WERI-Rb-1 (cell line): ENCODE results near the gene IDE.
"Not testable (repeated sequence)": the region's sequence is repeated elsewhere in the genome, so short reads cannot be mapped to it uniquely, and the experiment has no call there.

Source experiments
- DNase-seq: peaks from one replicate; pipeline ENCODE4 v3.0.0-alpha.2; 2020
- H3K27ac ChIP-seq: fragments of 250-450 bp; sonication (Bioruptor Pico); 2 replicates; pipeline ENCODE4 v1.5.1; 2020; ENCODE audit warnings: mild to moderate bottlenecking, moderate library complexity
- H3K27me3 ChIP-seq: fragments of 250-450 bp; sonication (Bioruptor Pico); 2 replicates; pipeline ENCODE4 v1.5.1; 2021; ENCODE audit warnings: mild to moderate bottlenecking, low read depth, moderate library complexity; ENCODE audit not compliant: insufficient read depth, severe bottlenecking
- H3K36me3 ChIP-seq: fragments of 250-450 bp; sonication (Bioruptor Pico); 2 replicates; pipeline ENCODE4 v1.5.1; 2020; ENCODE audit warnings: mild to moderate bottlenecking, moderate library complexity
- H3K4me3 ChIP-seq: 2 replicates; pipeline ENCODE4 v1.5.1; 2011; ENCODE audit warnings: low read depth, mild to moderate bottlenecking, control low read depth, low read length
- H3K9me3 ChIP-seq: fragments of 250-450 bp; sonication (Bioruptor Pico); 2 replicates; pipeline ENCODE4 v1.5.1; 2021; ENCODE audit warnings: mild to moderate bottlenecking, moderate library complexity; ENCODE audit not compliant: severe bottlenecking
- CTCF ChIP-seq: IDR thresholded peaks from 2 replicates; pipeline ENCODE4 v1.5.1; 2011; ENCODE audit warnings: low read depth, mild to moderate bottlenecking, control low read depth, inconsistent platforms, low read length

Gene IDE

GRCh38 chr10:92410501-92410900 lies 163.4 kb downstream of the IDE start:
- H3K27me3 ChIP-seq, result no peaks in the 10 kb centered on the region
- H3K36me3 ChIP-seq, result no peaks in the 10 kb centered on the region
- TF ChIP-seq CTCF, result no peak
- H3K27ac ChIP-seq, result no peak overlapping the region
- H3K9me3 ChIP-seq, result peaks cover 15% of the 10 kb centered on the region
- no peak overlapping the region for H3K4me3 ChIP-seq
- DNase-seq, result no peak

GRCh38 chr10:92408017-92408361 lies 165.9 kb downstream of the IDE start:
- no peak for TF ChIP-seq CTCF
- Histone ChIP-seq H3K27me3 (no peaks in the 10 kb centered on the region), H3K27ac (no peak overlapping the region), H3K36me3 (no peaks in the 10 kb centered on the region), H3K4me3 (no peak overlapping the region), H3K9me3 (peaks cover 12% of the 10 kb centered on the region)
- no peak for DNase-seq

- no peaks in the 10 kb centered on the region for H3K27me3 ChIP-seq
- H3K36me3 ChIP-seq, result no peaks in the 10 kb centered on the region
- no peak overlapping the region for H3K27ac ChIP-seq
- H3K4me3 ChIP-seq, result no peak overlapping the region
- TF ChIP-seq CTCF, result no peak
- peaks cover 12% of the 10 kb centered on the region for H3K9me3 ChIP-seq
- no peak for DNase-seq
Measured at GRCh38 chr10:92407305-92408016, 166.4 kb downstream of the IDE start.

GRCh38 chr10:92405419-92405924 lies 168.4 kb downstream of the IDE start:
- Histone ChIP-seq H3K4me3 (no peak overlapping the region), H3K9me3 (peaks cover 6% of the 10 kb centered on the region), H3K36me3 (no peaks in the 10 kb centered on the region), H3K27ac (peak overlapping the region; percentile 56), H3K27me3 (no peaks in the 10 kb centered on the region)
- TF ChIP-seq CTCF, result no peak
- no peak for DNase-seq

- peak; percentile 21 for DNase-seq
- TF ChIP-seq CTCF, result no peak
- no peaks in the 10 kb centered on the region for H3K36me3 ChIP-seq
- H3K9me3 ChIP-seq, result peaks cover 3% of the 10 kb centered on the region
- peak overlapping the region; percentile 56 for H3K27ac ChIP-seq
- H3K4me3 ChIP-seq, result no peak overlapping the region
- no peaks in the 10 kb centered on the region for H3K27me3 ChIP-seq
Measured at GRCh38 chr10:92404612-92405418, 169.1 kb downstream of the IDE start.

GRCh38 chr10:92402234-92402633 lies 171.7 kb downstream of the IDE start:
- not testable (repeated sequence) for H3K4me3 ChIP-seq, H3K27ac ChIP-seq, DNase-seq, H3K9me3 ChIP-seq, H3K27me3 ChIP-seq, H3K36me3 ChIP-seq
